Measurements from ENCODE around the gene PDE6B. TPM values are rescaled to one million over a fixed set of nuclear protein-coding genes. Genes with fewer than 3 reads are reported as not detected.
"Not testable (repeated sequence)": the region's sequence is repeated elsewhere in the genome, so short reads cannot be mapped to it uniquely, and the experiment has no call there.

PDE6B gene
- total RNA-seq, 4 donors from 2014 or later: not detected

DNA sequence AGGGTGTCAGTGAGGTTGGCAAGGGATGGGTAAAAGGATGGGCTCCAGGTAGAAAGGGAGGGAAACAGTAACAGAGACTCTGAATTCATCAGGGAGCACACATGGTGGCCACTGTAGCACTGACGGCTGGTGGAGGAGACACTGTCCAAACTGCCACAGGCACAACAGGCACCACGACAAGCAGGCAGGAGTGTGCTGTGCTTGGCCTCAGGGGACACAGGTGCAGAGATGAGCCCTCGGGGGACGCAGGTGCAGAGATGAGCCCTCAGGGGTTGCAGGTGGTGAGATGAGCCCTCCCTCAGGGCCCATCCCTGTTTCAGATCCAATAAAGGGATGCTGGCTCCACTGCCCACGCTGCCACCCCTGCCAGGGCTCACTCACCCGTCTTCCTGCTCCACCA, 7.6 kb downstream of the PDE6B start:
- no peaks in the 10 kb centered on the region for H3K36me3 ChIP-seq
- no peak overlapping the region for H3K4me3 ChIP-seq
- DNase-seq: no peak
- in situ Hi-C loops (cut with MboI; ENCODE audit: low sequenced_read_pairs in 4 of 4): no loop called here
- no peaks in the 10 kb centered on the region for H3K4me1 ChIP-seq
- no peak for ATAC-seq
- H3K9me3 ChIP-seq: no peaks in the 10 kb centered on the region
- TF ChIP-seq POLR2A (IDR thresholded peaks at IDR 0.05): no peak
- TF ChIP-seq, protein P1, sequence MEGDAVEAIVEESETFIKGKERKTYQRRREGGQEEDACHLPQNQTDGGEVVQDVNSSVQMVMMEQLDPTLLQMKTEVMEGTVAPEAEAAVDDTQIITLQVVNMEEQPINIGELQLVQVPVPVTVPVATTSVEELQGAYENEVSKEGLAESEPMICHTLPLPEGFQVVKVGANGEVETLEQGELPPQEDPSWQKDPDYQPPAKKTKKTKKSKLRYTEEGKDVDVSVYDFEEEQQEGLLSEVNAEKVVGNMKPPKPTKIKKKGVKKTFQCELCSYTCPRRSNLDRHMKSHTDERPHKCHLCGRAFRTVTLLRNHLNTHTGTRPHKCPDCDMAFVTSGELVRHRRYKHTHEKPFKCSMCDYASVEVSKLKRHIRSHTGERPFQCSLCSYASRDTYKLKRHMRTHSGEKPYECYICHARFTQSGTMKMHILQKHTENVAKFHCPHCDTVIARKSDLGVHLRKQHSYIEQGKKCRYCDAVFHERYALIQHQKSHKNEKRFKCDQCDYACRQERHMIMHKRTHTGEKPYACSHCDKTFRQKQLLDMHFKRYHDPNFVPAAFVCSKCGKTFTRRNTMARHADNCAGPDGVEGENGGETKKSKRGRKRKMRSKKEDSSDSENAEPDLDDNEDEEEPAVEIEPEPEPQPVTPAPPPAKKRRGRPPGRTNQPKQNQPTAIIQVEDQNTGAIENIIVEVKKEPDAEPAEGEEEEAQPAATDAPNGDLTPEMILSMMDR (IDR thresholded peaks at IDR 0.05 in 4 of 5, conservative IDR thresholded peaks at IDR 0.05 in 1 of 5): no peak
- no peak overlapping the region for H3K27ac ChIP-seq
- peaks cover 0 to 5% (median 2%) of the 10 kb centered on the region in 3 donors for H3K27me3 ChIP-seq
- intact Hi-C loops (cut with DNase I; ENCODE audit: low total_unique reads): no loop called here

DNA sequence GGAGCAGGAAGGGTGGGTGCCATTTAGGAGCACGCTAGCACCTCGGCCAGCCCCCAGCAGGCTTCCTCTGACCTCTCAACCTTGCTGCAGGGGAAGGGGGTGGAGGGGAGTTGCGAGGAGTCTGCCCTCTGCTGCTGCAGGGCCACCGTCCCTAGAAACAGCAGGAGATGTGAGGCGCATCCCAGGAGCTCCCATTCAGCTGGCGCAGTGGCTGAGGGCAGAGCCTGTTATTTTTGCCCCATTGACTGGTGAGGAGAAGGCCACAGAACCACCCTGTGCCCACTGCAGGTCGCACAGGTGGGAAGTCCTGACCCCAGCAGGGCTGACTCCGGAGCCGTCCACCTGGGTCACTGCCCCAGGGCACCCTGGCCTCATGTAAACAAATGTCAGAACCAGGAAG, 8.0 kb downstream of the PDE6B start:
- intact Hi-C loops (cut with DNase I; ENCODE audit: low total_unique reads) (no loop called here), in situ Hi-C loops (cut with MboI; ENCODE audit: low sequenced_read_pairs in 4 of 4) (no loop called here)
- ATAC-seq: no peak
- no peak for DNase-seq
- H3K4me1 ChIP-seq: no peaks in the 10 kb centered on the region
- no peaks in the 10 kb centered on the region for H3K9me3 ChIP-seq
- H3K27ac ChIP-seq: no peak overlapping the region
- H3K27me3 ChIP-seq: peaks cover 0 to 5% (median 2%) of the 10 kb centered on the region in 3 donors
- H3K4me3 ChIP-seq: no peak overlapping the region
- TF ChIP-seq, protein P1 (IDR thresholded peaks at IDR 0.05 in 4 of 5, conservative IDR thresholded peaks at IDR 0.05 in 1 of 5): no peak
- TF ChIP-seq POLR2A (IDR thresholded peaks at IDR 0.05): no peak
- no peaks in the 10 kb centered on the region for H3K36me3 ChIP-seq

DNA sequence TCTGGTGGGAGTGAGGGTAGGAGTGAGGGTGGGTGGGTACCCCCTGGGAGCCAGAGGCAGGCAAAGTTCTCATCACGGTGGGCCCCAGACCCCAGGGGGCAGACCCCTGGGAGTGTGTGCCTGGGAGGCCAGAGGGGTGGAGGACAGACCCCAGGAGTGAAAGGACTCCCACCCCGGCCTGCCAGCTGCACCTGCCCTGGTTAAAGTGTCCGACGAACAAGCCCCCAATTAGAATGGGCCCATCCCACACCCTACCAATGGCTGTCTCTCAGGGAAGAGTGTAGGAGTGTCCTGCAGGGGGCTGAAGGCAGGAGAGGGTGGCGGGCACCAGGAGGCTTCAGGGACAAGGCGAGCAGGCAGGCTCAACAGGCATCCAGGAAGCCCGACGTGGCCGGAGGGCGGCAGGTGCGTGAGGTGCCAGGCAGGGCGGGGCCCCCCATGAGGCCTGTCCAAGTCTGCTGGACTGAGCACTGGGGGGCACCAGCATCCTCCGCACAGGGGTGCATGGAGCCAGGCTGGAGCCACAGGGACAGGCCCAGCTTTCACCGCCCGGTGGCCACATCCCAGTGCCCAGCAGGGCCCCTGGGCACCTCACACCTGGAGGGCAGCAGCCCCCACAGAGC, 8.7 kb downstream of the PDE6B start:
- Histone ChIP-seq H3K36me3 (no peaks in the 10 kb centered on the region), H3K27me3 (peaks cover 0 to 12% (median 1%) of the 10 kb centered on the region in 3 donors), H3K27ac (no peak overlapping the region), H3K4me1 (no peaks in the 10 kb centered on the region), H3K4me3 (no peak overlapping the region), H3K9me3 (no peaks in the 10 kb centered on the region)
- intact Hi-C loops (cut with DNase I; ENCODE audit: low total_unique reads): no loop called here
- no peak for TF ChIP-seq POLR2A (IDR thresholded peaks at IDR 0.05)
- TF ChIP-seq, protein P1 (IDR thresholded peaks at IDR 0.05 in 4 of 5, conservative IDR thresholded peaks at IDR 0.05 in 1 of 5): no peak
- in situ Hi-C loops (cut with MboI; ENCODE audit: low sequenced_read_pairs in 4 of 4): no loop called here
- DNase-seq: no peak
- no peak for ATAC-seq

DNA sequence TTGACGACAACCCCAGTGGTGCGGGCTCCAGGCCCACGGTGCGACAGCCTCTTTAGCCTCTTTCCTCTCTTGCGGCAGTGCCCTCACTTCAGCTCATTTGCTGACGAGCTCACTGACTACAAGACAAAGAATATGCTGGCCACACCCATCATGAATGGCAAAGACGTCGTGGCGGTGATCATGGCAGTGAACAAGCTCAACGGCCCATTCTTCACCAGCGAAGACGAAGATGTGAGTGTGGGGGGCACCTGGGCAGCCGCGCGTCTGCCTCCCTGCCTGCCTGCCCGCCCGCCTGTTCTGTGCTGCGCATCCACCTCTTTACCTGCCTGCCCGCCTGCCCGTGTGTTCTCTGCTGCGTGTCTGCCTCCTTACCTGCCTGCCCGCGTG, 9.2 kb downstream of the PDE6B start:
- DNase-seq (no peak), ATAC-seq (no peak)
- Histone ChIP-seq H3K27me3 (peaks cover 0 to 15% (median 3%) of the 10 kb centered on the region in 3 donors), H3K9me3 (no peaks in the 10 kb centered on the region), H3K27ac (no peak overlapping the region), H3K4me3 (no peak overlapping the region), H3K36me3 (no peaks in the 10 kb centered on the region), H3K4me1 (no peaks in the 10 kb centered on the region)
- in situ Hi-C loops (cut with MboI; ENCODE audit: low sequenced_read_pairs in 4 of 4): no loop called here
- intact Hi-C loops (cut with DNase I; ENCODE audit: low total_unique reads): no loop called here
- TF ChIP-seq, protein P1 (IDR thresholded peaks at IDR 0.05 in 4 of 5, conservative IDR thresholded peaks at IDR 0.05 in 1 of 5): no peak
- no peak for TF ChIP-seq POLR2A (IDR thresholded peaks at IDR 0.05)

DNA sequence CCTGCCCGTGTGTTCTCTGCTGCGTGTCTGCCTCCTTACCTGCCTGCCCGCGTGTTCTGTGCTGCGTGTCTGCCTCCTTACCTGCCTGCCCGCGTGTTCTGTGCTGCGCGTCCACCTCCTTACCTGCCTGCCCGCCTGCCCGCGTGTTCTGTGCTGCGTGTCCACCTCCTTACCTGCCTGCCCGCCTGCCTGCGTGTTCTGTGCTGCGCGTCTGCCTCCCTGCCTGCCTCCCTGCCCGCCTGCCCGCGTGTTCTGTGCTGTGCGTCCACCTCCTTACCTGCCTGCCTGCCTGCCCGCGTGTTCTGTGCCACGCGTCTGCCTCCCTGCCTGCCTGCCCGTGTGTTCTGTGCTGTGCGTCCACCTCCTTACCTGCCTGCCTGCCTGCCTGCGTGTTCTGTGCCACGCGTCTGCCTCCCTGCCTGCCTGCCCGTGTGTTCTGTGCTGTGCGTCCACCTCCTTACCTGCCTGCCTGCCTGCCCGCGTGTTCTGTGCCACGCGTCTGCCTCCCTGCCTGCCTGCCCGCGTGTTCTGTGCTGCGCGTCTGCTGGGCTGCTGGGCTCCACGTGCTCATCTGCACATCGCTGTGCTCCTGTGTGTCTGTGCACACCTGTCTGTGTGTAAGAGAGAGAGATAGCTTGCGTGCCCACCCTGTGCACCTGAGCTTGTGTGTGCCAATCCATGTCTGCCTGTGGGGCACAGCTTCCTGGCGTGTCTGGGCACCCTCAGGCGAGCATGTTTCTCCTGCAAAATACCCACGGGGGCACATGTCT, 9.9 kb downstream of the PDE6B start:
- H3K27ac ChIP-seq; H3K4me3 ChIP-seq; DNase-seq; H3K9me3 ChIP-seq; H3K4me1 ChIP-seq; in situ Hi-C loops (cut with MboI; ENCODE audit: low sequenced_read_pairs in 4 of 4); intact Hi-C loops (cut with DNase I; ENCODE audit: low total_unique reads); H3K36me3 ChIP-seq; ATAC-seq: not testable (repeated sequence)
- H3K27me3 ChIP-seq: peaks cover 0 to 15% (median 3%) of the 10 kb centered on the region in 3 donors

All from gastrocnemius medialis (tissue), 4 donors.